ENCODE results near the gene STAB2. TPM values are rescaled to one million over a fixed set of nuclear protein-coding genes. Genes with fewer than 3 reads are reported as not detected.

STAB2 gene
- total RNA-seq, 1 experiment from 2014 or later: not detected

DNA sequence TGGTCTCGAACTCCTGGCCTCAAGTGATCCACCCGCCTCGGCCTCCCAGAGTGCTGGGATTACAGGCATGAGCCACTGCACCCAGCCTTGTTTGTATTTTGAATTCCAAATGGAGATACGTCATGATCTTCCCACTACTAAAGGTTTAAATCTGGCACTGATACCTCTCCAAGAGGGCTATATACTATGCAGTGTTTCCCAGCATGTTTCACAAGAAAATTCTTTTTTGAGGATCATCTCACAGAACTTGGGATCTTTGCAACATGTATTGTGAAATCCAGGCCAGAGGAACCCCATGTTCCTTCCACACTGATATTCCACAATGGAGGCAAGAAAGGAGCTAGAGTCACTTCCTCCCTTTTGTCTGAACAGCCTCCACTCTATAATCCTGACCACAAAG lies 141.2 kb downstream of the STAB2 start:
- ChIA-PET POLR2A (no interaction called here), RAD21 (ENCODE audit: low non-redundant PET in 1 of 2, low total read pairs in 2 of 2, uncharacterized antibody in 2 of 2, unreplicated experiment in 2 of 2) (no interaction called here), CTCF (no interaction called here)
- no peak overlapping the region for H3K27ac ChIP-seq (ENCODE audit: low read depth, low read length)
- H3K4me1 ChIP-seq (ENCODE audit: control insufficient read depth in 1 of 2, insufficient read depth in 2 of 2, low read length in 2 of 2): no peaks in the 10 kb centered on the region
- ATAC-seq: no peak
- no peak for TF ChIP-seq FOSL1 (IDR thresholded peaks at IDR 0.05; ENCODE audit: low read depth)
- no peak for TF ChIP-seq ZNF274 (IDR thresholded peaks at IDR 0.05; ENCODE audit: low read depth, low read length)
- TF ChIP-seq, protein P1, sequence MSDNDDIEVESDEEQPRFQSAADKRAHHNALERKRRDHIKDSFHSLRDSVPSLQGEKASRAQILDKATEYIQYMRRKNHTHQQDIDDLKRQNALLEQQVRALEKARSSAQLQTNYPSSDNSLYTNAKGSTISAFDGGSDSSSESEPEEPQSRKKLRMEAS (IDR thresholded peaks at IDR 0.05): no peak
- TF ChIP-seq EZH2 (IDR thresholded peaks at IDR 0.05): no peak
- TF ChIP-seq, protein P2, sequence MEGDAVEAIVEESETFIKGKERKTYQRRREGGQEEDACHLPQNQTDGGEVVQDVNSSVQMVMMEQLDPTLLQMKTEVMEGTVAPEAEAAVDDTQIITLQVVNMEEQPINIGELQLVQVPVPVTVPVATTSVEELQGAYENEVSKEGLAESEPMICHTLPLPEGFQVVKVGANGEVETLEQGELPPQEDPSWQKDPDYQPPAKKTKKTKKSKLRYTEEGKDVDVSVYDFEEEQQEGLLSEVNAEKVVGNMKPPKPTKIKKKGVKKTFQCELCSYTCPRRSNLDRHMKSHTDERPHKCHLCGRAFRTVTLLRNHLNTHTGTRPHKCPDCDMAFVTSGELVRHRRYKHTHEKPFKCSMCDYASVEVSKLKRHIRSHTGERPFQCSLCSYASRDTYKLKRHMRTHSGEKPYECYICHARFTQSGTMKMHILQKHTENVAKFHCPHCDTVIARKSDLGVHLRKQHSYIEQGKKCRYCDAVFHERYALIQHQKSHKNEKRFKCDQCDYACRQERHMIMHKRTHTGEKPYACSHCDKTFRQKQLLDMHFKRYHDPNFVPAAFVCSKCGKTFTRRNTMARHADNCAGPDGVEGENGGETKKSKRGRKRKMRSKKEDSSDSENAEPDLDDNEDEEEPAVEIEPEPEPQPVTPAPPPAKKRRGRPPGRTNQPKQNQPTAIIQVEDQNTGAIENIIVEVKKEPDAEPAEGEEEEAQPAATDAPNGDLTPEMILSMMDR (IDR thresholded peaks at IDR 0.05 in 2 of 3, conservative IDR thresholded peaks at IDR 0.05 in 1 of 3; ENCODE audit: borderline replicate concordance in 1 of 3, insufficient read depth in 1 of 3, low read depth in 2 of 3, low read length in 2 of 3): no peak
- no peak for TF ChIP-seq POLR2AphosphoS5 (IDR thresholded peaks at IDR 0.05; ENCODE audit: low read depth, low read length)
- TF ChIP-seq, protein P3, sequence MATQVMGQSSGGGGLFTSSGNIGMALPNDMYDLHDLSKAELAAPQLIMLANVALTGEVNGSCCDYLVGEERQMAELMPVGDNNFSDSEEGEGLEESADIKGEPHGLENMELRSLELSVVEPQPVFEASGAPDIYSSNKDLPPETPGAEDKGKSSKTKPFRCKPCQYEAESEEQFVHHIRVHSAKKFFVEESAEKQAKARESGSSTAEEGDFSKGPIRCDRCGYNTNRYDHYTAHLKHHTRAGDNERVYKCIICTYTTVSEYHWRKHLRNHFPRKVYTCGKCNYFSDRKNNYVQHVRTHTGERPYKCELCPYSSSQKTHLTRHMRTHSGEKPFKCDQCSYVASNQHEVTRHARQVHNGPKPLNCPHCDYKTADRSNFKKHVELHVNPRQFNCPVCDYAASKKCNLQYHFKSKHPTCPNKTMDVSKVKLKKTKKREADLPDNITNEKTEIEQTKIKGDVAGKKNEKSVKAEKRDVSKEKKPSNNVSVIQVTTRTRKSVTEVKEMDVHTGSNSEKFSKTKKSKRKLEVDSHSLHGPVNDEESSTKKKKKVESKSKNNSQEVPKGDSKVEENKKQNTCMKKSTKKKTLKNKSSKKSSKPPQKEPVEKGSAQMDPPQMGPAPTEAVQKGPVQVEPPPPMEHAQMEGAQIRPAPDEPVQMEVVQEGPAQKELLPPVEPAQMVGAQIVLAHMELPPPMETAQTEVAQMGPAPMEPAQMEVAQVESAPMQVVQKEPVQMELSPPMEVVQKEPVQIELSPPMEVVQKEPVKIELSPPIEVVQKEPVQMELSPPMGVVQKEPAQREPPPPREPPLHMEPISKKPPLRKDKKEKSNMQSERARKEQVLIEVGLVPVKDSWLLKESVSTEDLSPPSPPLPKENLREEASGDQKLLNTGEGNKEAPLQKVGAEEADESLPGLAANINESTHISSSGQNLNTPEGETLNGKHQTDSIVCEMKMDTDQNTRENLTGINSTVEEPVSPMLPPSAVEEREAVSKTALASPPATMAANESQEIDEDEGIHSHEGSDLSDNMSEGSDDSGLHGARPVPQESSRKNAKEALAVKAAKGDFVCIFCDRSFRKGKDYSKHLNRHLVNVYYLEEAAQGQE (IDR thresholded peaks at IDR 0.05; ENCODE audit: low read depth): no peak
- no peak overlapping the region for H3K9ac ChIP-seq (ENCODE audit: low read length)
- no peaks in the 10 kb centered on the region; a peak in 2 of 4 replicates for H3K9me3 ChIP-seq (ENCODE audit: control insufficient read depth in 1 of 2, insufficient read depth in 1 of 2, low read depth in 1 of 2, low read length in 2 of 2)
- H3K36me3 ChIP-seq (ENCODE audit: control insufficient read depth in 1 of 2, insufficient read depth in 2 of 2, low read length in 2 of 2): no peaks in the 10 kb centered on the region
- no peak overlapping the region for H3K4me2 ChIP-seq (ENCODE audit: low read length)
- intact Hi-C loops (cut with micrococcal nuclease): no loop called here
- no peak overlapping the region for H2AFZ ChIP-seq (ENCODE audit: low read depth, low read length, poor library complexity, severe bottlenecking)
- no peak for DNase-seq (ENCODE audit: low read depth, low spot score)
- H3K79me2 ChIP-seq (ENCODE audit: insufficient read depth, low read length): no peaks in the 10 kb centered on the region
- H3K9me2 ChIP-seq (ENCODE audit: insufficient read depth): no peaks in the 10 kb centered on the region
- H3K4me3 ChIP-seq (replicated peaks in 1 of 2; ENCODE audit: low read depth in 1 of 2, low read length in 2 of 2): no peak overlapping the region
- BruUV-seq (replicated peaks): no TSS peak
- peaks cover 3% of the 10 kb centered on the region; the same call in 1 of the 2 replicates for H3K27me3 ChIP-seq (ENCODE audit: insufficient read depth, low read length)
- H4K20me1 ChIP-seq (ENCODE audit: insufficient read depth): no peaks in the 10 kb centered on the region
